Astrocyte (in vitro differentiated cells and primary cell): ENCODE measurements around the gene SH3GLB2.

ENCODE experiments used
- EZH2 ChIP-seq: IDR thresholded peaks from 2 replicates; pipeline ENCODE4 v1.6.1; 2012; ENCODE audit warnings: mild to moderate bottlenecking, low read length, inconsistent platforms; ENCODE audit not compliant: insufficient read depth
- TF ChIP-seq, protein P1 (sequence below): IDR thresholded peaks from 2 replicates; pipeline ENCODE4 v1.5.1; 2011; ENCODE audit warnings: low read depth, mild to moderate bottlenecking, inconsistent platforms, low read length, moderate library complexity; ENCODE audit not compliant: insufficient read depth

DNA sequence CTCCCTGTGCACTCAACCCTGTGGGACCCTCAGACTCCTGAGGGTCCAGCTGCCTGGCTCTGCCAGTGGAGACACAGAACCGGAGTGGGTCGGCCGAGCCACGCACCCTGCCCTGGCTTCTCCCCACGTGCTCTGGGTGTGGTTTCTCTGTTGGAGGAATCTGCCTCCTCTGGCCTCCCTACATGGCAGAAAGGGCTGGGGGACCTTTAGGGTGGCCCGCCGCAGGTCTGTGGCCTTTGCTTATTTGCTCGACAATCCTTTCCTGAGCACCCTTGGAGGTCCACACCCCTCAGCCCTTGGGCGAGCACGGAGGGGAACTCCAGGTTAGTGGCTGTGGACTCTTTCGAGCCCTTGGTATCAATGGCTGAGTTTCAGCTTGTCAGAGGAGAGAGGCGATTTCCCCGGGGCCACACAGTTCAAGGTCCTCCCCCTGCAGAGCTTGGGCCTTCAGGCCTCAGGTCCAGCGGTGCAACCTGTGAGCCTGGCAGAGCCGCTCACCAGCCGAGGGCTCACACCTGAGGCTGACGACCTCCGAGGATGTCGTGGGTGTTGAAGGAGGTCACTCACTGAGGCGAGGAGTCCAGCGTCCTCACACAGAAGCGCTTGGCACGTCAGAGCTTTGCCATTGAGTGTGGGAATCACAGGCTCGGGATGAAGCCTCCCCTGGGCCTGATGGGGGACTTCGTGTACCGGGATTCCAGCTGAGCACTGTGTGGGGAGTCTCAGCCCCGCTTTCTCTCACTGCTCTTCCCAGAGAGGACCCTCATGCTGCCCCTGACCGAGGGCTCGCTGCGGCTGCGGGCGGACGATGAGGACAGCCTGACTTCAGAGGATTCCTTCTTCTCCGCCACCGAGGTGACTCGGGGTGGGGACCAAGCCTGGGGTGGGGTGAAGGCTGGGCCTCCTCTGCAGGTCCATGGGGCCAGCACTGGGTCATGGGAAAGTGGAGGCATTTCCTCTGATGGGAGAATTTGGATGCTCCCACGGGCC is 32.0 kb upstream of the SH3GLB2 start:
- TF ChIP-seq, protein P1, sequence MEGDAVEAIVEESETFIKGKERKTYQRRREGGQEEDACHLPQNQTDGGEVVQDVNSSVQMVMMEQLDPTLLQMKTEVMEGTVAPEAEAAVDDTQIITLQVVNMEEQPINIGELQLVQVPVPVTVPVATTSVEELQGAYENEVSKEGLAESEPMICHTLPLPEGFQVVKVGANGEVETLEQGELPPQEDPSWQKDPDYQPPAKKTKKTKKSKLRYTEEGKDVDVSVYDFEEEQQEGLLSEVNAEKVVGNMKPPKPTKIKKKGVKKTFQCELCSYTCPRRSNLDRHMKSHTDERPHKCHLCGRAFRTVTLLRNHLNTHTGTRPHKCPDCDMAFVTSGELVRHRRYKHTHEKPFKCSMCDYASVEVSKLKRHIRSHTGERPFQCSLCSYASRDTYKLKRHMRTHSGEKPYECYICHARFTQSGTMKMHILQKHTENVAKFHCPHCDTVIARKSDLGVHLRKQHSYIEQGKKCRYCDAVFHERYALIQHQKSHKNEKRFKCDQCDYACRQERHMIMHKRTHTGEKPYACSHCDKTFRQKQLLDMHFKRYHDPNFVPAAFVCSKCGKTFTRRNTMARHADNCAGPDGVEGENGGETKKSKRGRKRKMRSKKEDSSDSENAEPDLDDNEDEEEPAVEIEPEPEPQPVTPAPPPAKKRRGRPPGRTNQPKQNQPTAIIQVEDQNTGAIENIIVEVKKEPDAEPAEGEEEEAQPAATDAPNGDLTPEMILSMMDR = no peak
- no peak for TF ChIP-seq EZH2
